Stimulated activated CD8-positive, alpha-beta memory T cell treated with anti-CD3 and anti-CD28 coated beads, Interleukin-7, amount 100 ng/mL, for 48 hours (primary cell): Measurements from ENCODE around the gene OPCML.

Experiments
- DNase-seq, 2 donors: peaks; one replicate each; pipeline ENCODE4 v3.0.0-alpha.2; 2020; ENCODE audit warnings: low read depth in 1 of 2; ENCODE audit errors: extremely low read depth in 1 of 2

OPCML gene

DNA sequence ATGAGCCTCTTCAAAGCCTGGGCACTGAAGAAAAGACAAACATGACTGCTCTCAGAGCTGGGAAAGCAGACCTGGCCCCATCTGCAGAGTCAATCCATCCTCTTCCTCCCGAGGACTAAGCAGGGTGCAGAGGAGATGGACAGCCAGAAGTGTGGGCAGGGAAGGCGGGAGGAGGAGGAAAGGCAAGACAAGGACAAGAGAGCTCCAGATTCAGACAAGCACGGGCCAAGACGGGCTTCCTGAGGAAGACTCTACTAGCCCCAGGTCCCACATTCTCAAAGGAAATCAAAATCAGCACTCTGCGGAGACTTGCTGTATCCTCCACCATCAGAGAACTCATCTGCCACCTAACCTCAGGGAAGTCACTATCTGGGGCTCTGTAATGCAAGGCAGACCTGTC is 28.5 kb downstream of the OPCML start:
- DNase-seq: no peak

DNA sequence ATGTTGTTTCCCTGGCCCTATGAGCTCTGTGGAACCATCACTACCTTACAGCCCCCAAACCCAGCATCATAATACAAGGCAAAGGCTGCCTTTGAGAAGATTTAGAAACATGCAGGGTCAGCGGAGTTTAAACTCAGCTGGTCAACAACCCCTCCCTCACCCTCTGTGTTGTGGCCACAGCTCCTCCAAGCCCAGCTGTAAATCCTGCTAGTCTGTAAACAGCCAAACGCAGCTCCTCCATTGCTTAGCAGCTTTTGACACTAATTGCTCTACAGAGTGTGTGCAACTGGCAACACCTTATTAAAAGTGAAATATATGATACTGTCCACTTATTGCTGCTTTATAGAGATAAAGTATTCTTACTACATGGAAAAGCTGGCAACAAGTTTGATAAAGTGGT is 29.1 kb downstream of the OPCML start:
- no peak for DNase-seq

DNA sequence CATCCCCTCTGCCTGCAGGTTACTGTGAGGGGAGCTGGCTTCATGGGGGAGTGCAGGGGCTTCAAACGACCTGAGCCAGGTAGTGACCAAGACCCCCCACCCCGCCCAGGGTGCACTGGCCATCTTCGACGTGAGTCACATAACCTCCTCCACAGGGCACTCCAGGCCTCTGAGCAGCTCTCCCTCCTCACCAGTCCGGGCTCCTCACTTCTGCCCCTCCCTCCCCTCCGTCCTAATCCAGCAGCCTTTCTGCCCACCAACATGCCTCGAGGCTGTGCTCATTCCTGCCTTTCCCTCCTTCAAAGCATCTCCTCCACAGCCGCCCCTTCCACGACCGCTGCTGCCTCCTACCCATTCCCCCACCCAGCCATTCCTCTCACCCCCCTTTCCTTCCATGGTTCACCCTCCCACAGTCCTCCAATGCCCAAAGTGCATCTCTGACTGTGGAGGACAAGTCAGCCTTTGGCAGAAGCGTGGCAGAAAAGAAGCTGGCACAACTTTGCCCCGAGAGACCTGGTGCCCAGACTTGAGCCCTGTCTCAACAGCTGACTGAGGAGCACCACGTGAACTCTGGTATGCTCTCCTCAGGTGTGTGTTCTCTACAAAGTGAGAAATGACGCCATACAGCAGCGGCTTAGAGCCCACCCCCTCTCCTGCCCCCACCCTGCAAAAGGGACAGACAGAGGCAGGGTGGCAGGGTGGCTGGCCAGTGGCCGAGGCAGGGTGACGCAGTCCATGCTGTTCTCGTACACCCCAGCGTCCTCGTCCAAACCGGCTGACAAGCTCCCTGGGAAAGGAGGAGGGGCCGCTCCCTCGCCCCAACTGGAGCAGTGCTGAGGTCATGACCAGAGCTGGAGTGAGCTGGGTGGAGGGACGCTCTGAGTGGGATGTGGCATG is 30.4 kb downstream of the OPCML start:
- no peak for DNase-seq

DNA sequence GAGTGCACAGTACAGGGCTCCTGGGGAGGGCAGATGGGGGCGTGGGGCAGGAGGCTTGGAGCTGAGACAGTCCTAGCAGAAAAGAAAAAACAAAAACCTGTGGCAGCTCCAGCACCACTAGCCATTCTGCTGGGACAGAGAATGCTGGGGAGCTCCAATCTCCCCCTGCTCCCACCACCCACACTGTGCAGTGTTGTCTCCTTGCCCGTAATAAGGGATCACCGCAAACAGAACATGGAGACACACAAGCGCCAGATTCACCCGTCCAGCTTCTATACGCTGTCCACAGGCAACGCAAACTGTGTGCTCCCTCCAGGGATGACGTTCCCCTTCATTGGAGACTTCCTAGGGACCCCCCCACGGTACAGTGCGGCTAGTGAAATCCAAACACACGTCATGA is 31.4 kb downstream of the OPCML start:
- no peak for DNase-seq

DNA sequence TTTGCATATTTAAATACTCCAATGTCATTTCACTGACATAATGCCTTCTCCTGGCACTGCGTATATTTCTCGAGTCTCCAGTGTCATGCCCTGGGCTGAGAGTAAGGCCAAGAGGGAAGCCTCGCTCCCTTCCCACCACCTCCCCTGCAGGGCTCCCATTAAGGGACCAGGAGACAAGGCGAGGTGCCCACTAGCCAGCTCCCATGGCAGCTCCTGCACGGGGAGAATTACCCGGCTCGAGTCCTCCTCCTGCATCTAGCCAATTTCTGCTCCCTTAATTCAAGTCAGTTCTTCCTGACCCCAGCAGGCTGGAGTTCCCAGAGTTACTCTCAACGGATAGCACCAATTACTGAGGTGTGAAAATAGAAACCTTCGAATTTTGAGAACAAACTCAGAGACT is 31.9 kb downstream of the OPCML start:
- DNase-seq: no peak

DNA sequence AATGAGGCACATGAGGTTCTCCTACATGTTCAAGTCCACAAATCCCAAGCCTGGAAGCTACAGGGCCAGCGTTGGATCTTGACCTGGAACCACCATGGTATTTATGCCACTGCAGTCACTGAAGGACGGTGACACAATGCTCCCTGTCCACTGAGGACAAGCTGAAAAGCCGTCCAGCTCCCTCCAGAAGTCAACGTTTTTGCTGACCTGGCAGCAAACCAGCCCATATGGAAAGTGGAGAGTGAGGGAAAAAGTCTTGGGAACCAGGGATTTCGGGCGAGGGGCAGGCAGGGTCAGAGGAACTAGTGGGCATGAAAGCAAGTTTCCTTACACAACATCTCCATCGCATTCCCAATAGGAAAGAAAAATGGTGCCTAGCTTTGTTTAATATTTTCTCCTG is 33.3 kb downstream of the OPCML start:
- DNase-seq: no peak

DNA sequence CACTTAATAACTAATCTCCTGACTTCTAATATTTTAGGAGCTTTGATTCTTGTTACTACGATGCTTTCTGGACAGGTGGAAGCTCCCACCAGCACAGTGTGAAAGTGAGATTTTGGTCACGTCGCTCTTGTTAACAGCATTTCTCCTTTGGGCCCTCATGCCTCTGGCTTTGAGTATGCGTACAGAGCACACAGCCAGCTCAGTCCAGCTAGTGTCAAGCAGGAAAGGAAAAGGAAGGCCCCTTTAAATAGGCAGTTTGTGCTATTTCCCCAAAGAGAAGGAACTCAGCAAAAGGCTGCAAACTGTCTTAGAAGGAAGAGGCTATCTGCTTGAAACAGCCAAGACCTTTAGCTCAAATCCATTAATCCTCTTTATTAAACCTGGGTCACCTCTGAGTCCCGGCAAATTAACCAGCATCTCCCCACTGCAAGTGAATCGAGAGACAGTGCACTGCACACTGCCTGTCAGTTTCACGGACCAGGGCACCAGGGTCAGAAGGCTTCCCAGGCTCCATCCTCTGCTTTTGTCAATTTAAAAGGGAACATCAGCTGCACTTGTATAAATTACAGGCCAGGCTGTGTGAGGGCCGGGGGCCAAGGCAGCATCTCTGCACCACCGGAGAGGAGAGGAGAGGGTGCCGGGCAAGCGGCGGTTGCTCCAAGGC is 34.7 kb downstream of the OPCML start:
- no peak for DNase-seq

DNA sequence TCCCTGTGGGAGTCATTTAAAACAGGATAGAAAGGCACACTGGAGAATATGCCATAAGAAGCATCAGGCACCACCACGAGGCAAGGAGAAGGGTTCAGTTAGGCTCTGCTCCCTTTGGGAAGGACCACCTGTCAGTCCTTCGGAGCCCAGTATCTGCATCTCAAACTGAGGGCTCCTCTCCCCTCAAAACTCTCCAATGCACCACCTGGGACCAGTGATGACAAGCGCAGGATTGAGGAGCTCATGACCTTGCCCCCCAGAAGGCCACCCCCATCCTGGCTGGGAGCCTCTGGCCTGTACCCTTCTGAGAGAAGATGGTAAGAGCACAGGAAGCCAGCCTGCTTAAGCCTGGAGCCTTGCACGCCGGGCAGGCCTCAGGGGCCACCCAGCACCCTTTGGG is 39.4 kb downstream of the OPCML start:
- no peak for DNase-seq

DNA sequence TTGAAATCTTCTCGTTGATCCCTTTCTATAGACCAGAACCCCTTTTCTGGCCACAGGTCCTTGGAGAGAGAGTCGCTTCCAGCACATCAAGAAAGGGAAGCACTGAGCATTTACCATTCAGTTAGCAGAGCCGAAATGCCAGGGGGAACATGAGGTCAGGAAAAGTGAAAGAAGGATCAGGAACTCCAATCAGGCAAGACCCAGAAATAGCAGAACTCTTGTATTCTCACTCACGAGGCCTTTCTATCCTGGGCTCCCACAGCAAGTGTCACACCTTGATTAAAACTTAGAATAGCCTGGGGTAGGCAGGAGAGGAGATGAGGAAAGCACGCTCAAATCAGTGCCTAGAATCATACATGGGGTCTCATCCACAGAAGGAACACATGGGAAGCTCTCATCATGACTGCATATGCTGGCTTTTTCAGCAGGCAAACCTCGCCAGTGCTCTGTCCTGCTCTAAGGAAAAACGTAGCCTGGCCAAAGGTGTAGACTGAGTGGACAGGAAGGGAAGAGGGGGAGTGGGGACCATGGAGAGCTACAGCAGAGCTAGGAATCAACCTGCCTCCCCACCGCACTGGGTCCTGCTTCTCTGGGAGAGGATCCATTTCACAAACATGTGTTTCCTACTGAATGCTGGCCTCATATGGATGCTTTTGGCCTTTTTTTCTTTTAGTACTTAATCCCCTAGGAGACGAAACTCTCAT is 40.5 kb downstream of the OPCML start:
- DNase-seq: no peak

DNA sequence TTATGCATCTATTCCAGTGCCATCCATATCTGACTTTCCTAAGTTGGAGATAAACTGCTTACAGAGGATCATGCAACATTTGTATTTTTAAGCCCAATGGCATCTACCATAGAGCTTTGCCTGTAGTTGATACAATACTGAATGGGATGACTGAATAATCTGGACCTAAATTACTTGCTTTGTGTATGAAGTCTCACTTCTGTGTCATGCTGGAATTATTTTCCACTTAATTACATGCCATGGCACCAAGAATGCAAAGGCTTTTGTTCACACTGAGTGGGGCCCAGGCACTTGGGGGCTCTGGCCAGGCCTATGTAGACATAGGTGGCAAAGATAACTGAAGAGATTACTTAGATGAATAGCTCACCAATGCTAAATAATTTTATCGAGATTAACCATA is 51.6 kb downstream of the OPCML start:
- DNase-seq: no peak

DNA sequence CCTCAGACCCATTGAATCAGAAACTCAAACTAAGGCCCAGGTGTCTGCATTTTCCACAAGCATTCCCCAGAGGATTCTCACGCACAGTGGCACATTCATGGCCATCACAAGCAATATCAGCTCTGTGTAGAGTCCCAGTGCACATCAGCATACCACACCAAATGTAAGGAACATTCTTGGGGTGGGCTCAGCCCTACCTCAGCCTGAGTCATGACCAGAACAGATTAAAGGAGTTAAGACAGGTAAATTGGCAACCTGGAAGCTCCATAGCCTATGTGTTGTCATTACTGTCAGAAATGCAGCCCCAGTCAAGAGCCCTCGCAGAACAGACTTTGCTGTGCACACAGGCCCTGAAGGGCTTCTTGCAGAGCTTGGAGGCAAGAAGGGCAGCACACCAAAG is 53.1 kb downstream of the OPCML start:
- DNase-seq: no peak

DNA sequence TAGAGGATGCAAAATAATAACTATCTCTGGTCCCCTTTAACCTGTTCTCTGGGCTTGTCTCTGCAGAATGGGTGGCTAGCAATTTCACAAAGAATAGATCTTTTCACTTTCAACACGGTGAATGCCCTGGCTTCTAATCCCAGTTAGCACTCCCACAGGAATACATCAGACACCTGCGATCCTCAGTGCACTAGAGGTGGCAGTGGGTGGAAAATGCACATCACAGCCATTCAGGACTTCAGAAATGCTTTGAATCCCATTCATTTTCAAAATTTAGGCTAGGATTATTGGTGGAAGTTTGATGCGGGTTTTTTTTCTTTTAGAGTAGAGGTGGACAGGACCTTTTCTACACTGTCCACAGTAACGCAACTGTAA is 55.1 kb downstream of the OPCML start:
- no peak for DNase-seq

DNA sequence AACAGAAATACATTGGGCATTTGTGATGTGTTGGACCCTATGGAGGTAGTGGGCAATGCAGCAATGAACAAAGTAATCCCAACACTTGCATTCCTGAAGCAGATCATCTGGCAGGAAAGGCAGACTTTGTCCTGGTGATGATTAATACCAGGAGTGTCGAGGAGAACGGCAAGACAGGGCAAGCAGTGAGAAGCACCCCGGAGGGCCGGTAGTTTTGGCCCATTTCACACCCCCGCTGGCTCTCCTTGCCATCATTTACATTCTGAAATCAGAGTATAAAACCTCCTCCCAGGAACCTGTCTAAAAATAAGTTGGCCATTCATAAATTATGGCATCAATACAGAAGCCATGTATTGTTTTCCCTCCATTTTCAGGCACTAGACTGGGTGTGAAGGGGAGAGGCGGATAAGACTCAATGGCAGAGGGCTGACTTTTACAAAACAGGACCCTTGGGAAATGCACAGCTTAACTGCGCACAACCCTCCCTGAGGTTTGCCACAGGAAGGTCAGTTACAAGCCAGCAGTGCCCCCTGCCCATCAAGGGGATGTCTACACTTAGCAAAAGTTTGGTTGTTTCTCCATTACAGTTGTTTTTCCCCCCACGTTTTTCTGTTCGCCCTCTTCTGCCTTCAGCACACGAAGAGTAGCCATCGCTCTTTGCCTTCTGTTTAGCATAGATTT is 55.6 kb downstream of the OPCML start:
- DNase-seq: no peak

DNA sequence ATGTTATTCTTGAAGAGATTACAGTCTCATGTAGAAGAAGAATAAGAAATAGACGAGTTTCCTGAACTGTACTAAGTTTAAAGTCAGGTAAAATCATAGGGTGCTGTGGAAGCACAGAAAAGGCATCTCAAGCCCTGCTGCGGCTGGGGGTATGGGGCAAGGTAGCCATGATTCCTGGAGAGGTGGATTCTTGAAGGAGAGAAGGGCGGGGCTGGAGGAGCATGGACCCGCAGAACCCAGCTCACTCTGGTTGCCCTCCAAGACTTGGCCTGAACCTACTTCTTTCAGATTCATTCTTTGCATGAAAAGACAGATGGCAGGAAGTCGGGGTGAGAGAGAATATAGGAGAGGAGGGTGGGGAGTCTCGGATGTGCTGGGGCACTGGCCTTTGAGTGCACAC is 57.8 kb downstream of the OPCML start:
- no peak for DNase-seq

DNA sequence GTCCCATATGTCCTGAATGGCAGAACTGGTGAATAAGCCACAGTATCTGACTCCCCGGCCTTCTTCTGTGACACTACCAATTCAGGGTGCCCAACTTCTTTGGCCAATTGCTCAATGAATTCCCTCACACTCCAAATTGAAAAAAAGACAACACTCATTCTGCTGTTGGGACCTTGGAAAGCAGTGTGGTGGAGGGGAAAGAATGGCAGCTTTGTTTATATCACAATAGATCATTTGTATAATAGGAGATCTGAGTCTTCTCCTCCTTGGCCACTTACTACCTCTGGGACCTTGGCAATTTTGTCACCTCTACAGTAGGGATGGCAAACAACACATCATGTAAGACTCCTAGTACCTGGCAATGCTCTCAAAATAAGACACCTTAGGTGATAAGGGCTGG is 64.6 kb downstream of the OPCML start:
- no peak for DNase-seq

DNA sequence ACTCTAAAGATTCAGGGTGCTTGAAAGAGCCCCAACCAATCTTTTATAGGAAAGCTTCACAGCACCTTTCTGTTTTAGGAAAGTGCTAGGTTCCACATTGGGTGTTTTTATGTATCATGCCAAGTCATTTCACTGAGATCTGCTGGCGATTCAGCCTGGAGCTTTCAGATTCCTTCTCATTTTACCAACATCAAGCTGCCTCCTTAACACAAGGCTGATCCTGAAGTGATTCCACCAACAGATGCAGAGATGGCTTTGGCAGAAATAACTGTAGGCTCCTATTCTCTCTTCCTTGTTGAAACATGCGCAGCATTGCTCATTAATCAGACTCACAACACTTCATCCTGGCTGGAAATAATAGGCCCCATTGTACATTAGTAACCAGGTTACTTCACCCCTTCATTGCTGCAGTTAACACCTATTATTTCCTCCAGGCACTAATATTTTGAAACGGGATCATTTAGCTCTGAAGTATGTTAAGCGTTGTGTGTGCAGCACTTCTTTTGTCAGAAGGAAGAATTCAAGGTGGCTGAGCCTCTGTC is 89.0 kb downstream of the OPCML start:
- DNase-seq: no peak

DNA sequence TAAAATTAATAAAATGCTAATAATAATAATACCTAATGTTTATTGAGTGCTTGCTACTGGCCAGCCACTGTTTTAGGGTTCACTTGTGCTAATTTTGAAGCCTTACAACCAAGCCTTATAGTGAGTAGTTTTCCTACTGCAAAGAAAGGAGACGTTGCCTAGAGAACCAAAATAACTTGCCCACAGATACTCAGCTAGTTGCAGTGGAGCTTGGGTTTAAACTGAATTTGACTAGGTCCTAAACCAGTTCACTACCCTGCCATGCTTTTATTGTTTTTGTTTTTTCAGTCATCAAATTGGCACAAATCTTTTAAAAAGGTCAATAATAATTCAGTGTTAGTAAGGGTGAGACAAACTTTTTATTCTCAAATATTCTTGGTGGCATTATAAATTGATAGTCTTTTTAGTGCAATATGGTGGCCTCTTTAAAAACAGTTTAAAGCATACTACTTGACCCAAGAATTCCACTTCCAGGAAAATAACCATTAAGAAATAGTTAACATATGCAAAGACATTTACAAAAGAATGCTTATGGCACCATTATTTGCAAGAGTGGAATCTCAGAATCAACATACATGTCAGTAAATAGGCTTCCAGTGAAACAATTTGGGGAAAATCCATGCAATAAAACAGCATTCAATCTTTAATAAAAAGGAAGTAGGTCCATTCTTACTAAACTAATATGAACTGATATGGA is 90.2 kb downstream of the OPCML start:
- no peak for DNase-seq

DNA sequence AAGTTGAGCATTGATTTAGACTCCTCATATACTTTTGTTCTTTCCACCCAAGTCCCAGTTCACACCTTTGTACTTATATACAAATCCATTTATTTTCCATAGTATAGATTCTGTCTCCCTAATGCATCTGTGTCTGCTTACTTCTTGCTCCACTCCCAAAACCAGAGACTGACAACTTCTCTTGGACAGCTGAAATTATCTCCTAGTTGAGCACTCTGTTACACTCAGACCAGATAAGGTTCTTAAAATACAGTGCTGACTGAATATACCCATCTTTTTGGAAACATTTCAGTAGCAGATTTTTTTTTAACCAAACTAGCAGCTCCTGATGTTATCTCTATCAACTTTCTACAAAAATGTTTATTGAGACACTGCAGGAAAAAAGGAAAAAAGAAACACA is 106.3 kb downstream of the OPCML start:
- DNase-seq: no peak

DNA sequence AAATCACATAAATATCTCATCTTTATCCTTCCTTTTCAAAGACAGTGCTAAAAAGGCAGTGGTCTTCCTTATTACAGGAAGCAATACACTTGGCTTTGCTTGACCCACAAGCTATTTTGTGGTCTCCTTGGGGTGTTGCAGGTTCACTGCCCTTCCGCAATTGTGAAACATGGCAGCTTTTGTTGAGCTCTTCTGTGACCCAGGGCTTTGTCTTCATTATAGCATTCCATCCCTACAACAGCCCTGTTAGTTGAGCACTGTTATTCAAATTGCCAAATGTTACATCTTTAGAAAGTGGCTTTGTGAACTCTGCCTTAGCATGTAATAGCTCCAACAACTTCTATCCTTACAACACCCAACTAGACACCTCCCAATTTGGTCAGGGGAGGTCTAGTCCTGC is 107.1 kb downstream of the OPCML start:
- DNase-seq: no peak

DNA sequence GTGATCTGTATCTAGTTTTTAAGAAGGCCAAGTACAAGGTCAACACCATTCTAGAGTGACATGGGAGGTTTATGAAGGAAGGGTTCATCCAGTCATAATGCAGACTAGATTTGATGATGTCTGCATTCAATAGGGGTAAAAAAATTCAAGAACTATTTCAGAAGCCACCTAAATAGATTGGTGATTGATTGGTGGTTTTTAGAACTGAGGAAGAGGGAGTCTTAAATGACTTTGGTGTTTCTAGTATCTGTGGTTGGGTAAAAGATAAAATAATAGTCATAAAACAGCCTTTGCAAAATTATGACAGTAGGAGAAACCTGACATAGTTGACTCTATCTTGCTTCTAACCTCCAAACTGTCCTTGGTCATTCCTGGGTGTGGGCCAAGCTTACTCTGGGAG is 114.1 kb downstream of the OPCML start:
- no peak for DNase-seq

DNA sequence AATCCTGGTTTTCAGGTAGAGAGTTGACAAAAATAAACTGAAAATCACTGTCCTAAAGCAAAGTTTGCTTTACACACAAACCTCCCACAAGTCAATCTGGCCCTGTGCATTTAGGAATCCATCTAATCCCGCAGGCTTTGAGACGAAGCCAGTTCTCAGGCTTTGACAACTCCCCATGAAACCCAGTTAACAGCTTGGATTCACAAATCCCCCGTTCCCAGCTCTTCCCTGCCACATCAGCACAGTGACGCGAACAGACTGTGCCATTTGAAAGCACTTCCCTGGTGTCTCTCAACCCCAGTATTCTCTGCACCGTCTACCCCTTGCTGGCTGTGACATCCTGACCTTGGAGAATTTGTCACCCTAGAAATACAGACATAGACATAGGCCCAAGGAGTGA is 117.8 kb downstream of the OPCML start:
- no peak for DNase-seq
